Heart right ventricle (tissue), 16 donors: Measurements from ENCODE around the gene GRM1. TPM values are rescaled to one million over a fixed set of nuclear protein-coding genes. Genes with fewer than 3 reads are reported as not detected.

Experiments used
- ATAC-seq, 8 donors: fragments of 200-7000 bp; cut with Tn5 transposase; one replicate each; pipeline ENCODE4 v1.9.1; 2020; ENCODE audit warnings: mild to moderate bottlenecking in 8 of 8, moderate library complexity in 8 of 8, moderate number of reproducible peaks in 1 of 8
- DNase-seq, 2 donors: peaks; one replicate each; pipeline ENCODE4 v3.0.0-alpha.2; 2020
- H3K27ac ChIP-seq, 10 donors: fragments of 200-600 bp; sonication (generic) in 2 of 10; one replicate each; pipeline versions ENCODE4 v1.5.0 to v1.8.0; 2020 to 2022; ENCODE audit warnings: mild to moderate bottlenecking in 3 of 10
- H3K27me3 ChIP-seq, 7 donors: fragments of 200-600 bp; one replicate each; pipeline ENCODE4 v1.8.0; 2021 to 2022; ENCODE audit warnings: mild to moderate bottlenecking in 2 of 7
- H3K36me3 ChIP-seq, 9 donors: fragments of 200-600 bp; sonication (generic) in 1 of 9; one replicate each; pipeline versions ENCODE4 v1.5.0 to v1.8.0; 2020 to 2022; ENCODE audit warnings: mild to moderate bottlenecking in 2 of 9
- H3K4me1 ChIP-seq, 9 donors: fragments of 200-600 bp; sonication (generic) in 1 of 9; one replicate each; pipeline versions ENCODE4 v1.5.0 to v1.8.0; 2020 to 2022; ENCODE audit warnings: mild to moderate bottlenecking in 4 of 9
- H3K4me3 ChIP-seq, 10 donors: fragments of 200-600 bp; sonication (generic) in 2 of 10; one replicate each; pipeline versions ENCODE4 v1.5.0 to v1.8.0; 2020 to 2022; ENCODE audit warnings: mild to moderate bottlenecking in 7 of 10, moderate library complexity in 2 of 10
- H3K9me3 ChIP-seq, 11 donors: fragments of 200-600 bp in 10 of 11; sonication (generic) in 2 of 11; one replicate each; pipeline versions ENCODE4 v1.5.0 to v1.8.0; 2013 to 2022; ENCODE audit warnings: mild to moderate bottlenecking in 2 of 11, control low read depth in 1 of 11, moderate library complexity in 1 of 11
- WGBS, 2 donors: extraction: QIAGEN DNeasy Blood & Tissue Kit; methylation state at CpG; one replicate each; pipeline ENCODE4 v1.1.7; 2013; ENCODE audit warnings: inconsistent platforms in 1 of 2; 5-methylcytosine and 5-hydroxymethylcytosine counted together
- intact Hi-C, 10 donors: fragments of 100-400 bp; cut with DNase I; formaldehyde crosslinking; loops; one replicate each; pipeline versions ENCODE4 v1.11.1 to v1.14.2; 2022
- polyA plus RNA-seq, 2 donors: library from polyadenylated mRNA; stranded (reverse); fragments of 200-250 nt; gene quantifications; one replicate each; pipeline ENCODE4 v1.2.3, GENCODE V29; 2013
- total RNA-seq, 10 donors: library from RNA; stranded (reverse); fragmentation: NEBNext Ultra II Directional in 3 of 10; extraction: Animal tissue kit (Norgen Biotek cat#: 25700) in 3 of 10; gene quantifications; one replicate each; pipeline versions ENCODE4 v1.2.1 to v1.2.4, GENCODE V29; 2021 to 2023
- TF ChIP-seq, protein P1 (sequence below), 9 donors: fragments of 200-600 bp; sonication (generic) in 2 of 9; IDR thresholded peaks; one replicate each; pipeline versions ENCODE4 v1.5.0 to v1.8.0; 2021 to 2022; ENCODE audit warnings: antibody characterized with exemption in 9 of 9, mild to moderate bottlenecking in 5 of 9, moderate library complexity in 1 of 9
- donor health status: Arrhythmogenic right ventricular cardiomyopathy.
- donor health status: ischemic (EF 13 %, LVEDD 7.1; RV severe dilation, severe dysfunction).
- donor health status: healthy with polysubstance abuse.
- donor health status: DM: no; HTN: yes; CAD: no.
- donor health status: DM: no; HTN: no; CAD: no.
- donor health status: ischemic (EF 25% LVEDD 6.9; RV normal size, moderate dysfunction).
- donor health status: ischemic (EF 25% LVEDD 5.7; RV mildly dilated, moderate dysfunction).
- donor health status: healthy.
- donor health status: DM: yes; HTN: yes; CAD: no.
- donor health status: Ischemic cardiomyopathy.
- donor health status: ischemic (EF 35%, LVEDD 5.7; RV mildly dilated, moderate dysfunction).
- donor health status: nonischemic (EF 11% LVEDD 7.7; RV severe dilation, severe dysfunction).
- donor health status: DM: yes; HTN: yes; CAD: no.
- donor health status: PGD.
- donor health status: ischemic (EF 29% LVEDD 5.4; RV normal size, mild dysfunction).
- donor health status: nonischemic (EF 23%, LVEDD 6.1; RV moderate dilation, normal function).

GRM1 gene
- total and polyA plus RNA-seq, 12 donors = 0.26 to 8.3 (median 4.6) TPM

DNA sequence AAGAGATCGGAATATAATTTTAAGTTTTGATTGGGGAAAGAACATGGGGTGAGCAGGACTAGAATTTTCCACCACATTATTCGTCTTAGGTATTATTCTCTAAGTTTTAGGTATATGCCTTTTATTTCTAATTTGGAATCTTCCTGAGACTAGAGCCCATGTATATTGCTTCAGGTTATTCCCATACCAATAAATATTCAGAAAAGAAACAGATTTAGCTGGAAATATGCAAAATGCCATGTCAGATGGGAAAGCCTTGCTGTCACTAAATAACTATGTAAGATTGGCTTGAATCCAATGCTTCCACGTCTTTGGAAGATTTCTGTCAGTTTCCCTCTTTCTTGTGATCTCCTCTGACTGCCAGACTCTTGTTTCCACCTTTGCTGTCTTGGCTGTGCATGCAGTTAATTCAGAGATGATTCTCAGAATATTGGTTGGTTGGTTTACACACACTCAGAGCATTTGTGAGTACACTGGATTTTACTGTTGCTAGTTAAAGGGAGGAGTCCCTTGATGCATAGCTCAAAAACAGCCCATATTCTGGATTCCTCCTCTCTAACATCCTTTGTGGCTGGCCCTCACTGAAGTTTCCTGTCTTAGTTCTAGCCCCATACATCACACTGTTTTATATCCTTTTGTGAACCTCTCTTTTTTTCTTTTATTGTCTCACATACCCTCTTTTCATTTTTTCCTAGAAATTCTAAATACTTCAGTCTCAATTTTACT lies 64.3 kb downstream of the GRM1 start:
- intact Hi-C loops = no loop called here
- WGBS, 2 donors = 64 to 69% methylated on average over 3 of the region's 3 CpGs
- no peak for ATAC-seq
- H3K9me3 ChIP-seq = no peaks in the 10 kb centered on the region
- H3K27ac ChIP-seq = no peak overlapping the region
- DNase-seq = no peak
- H3K36me3 ChIP-seq = no peaks in the 10 kb centered on the region
- no peaks in the 10 kb centered on the region for H3K27me3 ChIP-seq
- no peak overlapping the region for H3K4me3 ChIP-seq
- TF ChIP-seq, protein P1, sequence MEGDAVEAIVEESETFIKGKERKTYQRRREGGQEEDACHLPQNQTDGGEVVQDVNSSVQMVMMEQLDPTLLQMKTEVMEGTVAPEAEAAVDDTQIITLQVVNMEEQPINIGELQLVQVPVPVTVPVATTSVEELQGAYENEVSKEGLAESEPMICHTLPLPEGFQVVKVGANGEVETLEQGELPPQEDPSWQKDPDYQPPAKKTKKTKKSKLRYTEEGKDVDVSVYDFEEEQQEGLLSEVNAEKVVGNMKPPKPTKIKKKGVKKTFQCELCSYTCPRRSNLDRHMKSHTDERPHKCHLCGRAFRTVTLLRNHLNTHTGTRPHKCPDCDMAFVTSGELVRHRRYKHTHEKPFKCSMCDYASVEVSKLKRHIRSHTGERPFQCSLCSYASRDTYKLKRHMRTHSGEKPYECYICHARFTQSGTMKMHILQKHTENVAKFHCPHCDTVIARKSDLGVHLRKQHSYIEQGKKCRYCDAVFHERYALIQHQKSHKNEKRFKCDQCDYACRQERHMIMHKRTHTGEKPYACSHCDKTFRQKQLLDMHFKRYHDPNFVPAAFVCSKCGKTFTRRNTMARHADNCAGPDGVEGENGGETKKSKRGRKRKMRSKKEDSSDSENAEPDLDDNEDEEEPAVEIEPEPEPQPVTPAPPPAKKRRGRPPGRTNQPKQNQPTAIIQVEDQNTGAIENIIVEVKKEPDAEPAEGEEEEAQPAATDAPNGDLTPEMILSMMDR (IDR thresholded peaks at IDR 0.05) = no peak
- no peaks in the 10 kb centered on the region for H3K4me1 ChIP-seq

GRCh38 chr6:146095481-146095880 lies 66.6 kb downstream of the GRM1 start:
- H3K4me1 ChIP-seq = no peaks in the 10 kb centered on the region
- H3K27ac ChIP-seq = no peak overlapping the region
- no peaks in the 10 kb centered on the region for H3K27me3 ChIP-seq
- DNase-seq (no peak), ATAC-seq (no peak)
- TF ChIP-seq, protein P1 (IDR thresholded peaks at IDR 0.05) = no peak
- no peak overlapping the region for H3K4me3 ChIP-seq
- H3K36me3 ChIP-seq = no peaks in the 10 kb centered on the region
- intact Hi-C loops = no loop called here
- no peaks in the 10 kb centered on the region for H3K9me3 ChIP-seq
- 55 to 60% methylated on average over 2 of the region's 2 CpGs for WGBS, 2 donors

DNA sequence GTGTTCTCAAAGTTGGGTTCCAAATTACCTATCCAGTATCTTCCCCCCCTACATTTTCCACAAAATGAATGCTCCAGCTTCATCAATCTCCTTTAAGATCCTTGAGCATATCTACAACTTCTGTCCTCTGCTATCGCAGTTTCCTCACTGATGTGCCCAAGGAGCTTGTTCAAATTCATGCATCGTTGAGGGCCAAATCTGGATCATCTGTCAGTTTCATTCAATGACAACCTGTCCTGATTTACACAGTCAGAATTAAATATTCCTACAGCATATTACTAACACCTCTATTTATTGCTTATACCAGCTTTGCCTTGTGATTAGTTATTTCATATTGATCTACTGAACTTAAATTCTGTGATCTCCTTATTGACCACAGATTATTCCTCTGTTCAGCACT lies 68.7 kb downstream of the GRM1 start:
- no peak for ATAC-seq
- intact Hi-C loops = no loop called here
- Histone ChIP-seq H3K27me3 (no peaks in the 10 kb centered on the region), H3K4me3 (no peak overlapping the region), H3K4me1 (no peaks in the 10 kb centered on the region), H3K27ac (no peak overlapping the region), H3K36me3 (no peaks in the 10 kb centered on the region), H3K9me3 (no peaks in the 10 kb centered on the region)
- TF ChIP-seq, protein P1 (IDR thresholded peaks at IDR 0.05) = no peak
- 91 to 94% methylated on average over 2 of the region's 2 CpGs for WGBS, 2 donors
- no peak for DNase-seq

DNA sequence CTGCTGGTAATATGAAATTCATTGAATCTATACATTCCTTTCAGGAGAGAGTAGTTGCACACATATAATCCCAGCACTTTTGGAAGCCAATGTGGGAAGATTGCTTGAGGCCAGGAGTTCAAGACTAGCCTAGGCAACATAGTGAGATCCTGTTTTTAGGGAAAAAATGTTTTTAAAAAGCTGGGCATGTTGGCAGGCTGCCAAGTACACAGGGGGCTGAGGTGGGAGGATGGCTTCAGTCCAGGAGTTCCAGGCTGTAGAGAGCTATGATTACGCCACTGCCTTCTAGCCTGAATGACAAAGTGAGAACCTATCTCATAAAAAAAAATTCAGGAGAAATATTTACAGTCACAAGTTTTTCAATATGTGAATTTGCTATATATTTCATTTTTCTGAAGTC lies 71.9 kb downstream of the GRM1 start:
- ATAC-seq (no peak), DNase-seq (no peak)
- intact Hi-C loops = no loop called here
- no peaks in the 10 kb centered on the region for H3K36me3 ChIP-seq
- no peaks in the 10 kb centered on the region for H3K4me1 ChIP-seq
- H3K9me3 ChIP-seq = no peaks in the 10 kb centered on the region
- H3K27ac ChIP-seq = no peak overlapping the region
- H3K27me3 ChIP-seq = no peaks in the 10 kb centered on the region
- H3K4me3 ChIP-seq = no peak overlapping the region
- 73% methylated on average over 1 of the region's 1 CpG for WGBS, 2 donors
- TF ChIP-seq, protein P1 (IDR thresholded peaks at IDR 0.05) = no peak
